ENCODE results near the gene RNF166.

The RNF166 gene

DNA sequence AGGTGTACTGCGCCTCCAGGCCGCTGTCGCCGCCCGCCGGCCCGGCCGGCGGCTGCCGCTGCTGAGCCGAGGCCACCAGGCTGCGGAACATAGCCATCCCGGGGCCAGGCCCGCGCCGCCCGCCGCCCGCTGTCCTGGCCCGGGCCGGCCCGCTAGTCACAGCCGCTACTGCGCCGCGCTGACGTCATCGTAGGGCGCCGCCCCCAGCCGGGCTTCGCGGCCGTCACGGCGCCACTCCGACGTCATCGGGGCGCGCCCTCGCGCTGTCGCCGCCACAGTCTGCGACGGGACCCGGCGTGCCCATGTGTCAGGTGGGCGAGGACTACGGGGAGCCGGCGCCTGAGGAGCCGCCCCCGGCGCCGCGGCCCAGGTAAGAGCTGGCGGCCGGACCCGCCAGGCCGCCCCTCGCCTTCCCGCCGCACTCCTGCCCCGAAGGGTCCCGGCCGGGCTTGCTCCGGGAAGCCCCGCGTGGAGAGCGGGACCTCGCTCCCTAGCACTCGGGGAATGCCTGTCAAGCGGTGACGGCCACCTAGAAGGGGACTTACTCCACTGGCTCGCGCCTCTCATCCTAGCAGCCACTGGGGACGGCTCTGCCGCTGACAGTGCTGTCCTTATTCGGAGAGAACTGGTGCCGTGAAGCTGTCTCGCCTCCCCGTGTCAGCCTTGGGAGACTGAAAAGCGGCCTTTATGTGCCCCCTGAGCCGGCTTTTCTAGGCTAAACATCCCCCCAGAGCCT lies at the start of gene RNF166, which contains the start of gene CTU2:
RNF166 (minus strand) TSS at position 180 of the 736 bp plus-strand sequence; CDS start at position 97, 83 bp downstream.
CTU2 (plus strand) TSS at position 275 of the 736 bp plus-strand sequence; CDS start at position 303, 28 bp downstream.
- DNase-seq (ENCODE audit: low spot score), result peak; percentile 93

- DNase-seq (ENCODE audit: low spot score), result no peak
Measured at GRCh38 chr16:88754912-88755744, 48.9 kb upstream of the RNF166 start.

GRCh38 chr16:88754109-88754911 lies 48.1 kb upstream of the RNF166 start:
- DNase-seq (ENCODE audit: low spot score), result no peak

GRCh38 chr16:88753602-88754001 lies 47.4 kb upstream of the RNF166 start:
- no peak for DNase-seq (ENCODE audit: low spot score)

DNA sequence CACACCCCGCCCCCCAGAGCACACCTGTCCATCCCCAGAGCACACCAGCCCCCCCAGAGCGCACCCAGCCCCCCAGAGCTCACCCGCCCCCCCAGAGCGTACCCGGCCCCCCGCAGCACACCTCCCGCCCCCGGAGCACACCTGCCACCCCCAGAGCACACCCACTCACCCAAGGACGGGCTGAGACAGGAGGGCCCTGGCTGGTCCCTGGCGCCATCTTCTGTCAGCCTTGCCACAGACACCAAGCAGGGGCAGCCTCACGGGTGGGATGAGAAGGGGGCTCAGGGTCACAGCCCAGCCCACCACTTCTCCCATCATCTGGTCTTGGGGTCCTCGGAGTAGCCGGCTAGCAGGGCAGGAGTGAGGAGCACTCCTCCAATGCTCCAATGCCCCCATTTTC lies 47.0 kb upstream of the RNF166 start:
- DNase-seq (ENCODE audit: low spot score), result no peak

DNA sequence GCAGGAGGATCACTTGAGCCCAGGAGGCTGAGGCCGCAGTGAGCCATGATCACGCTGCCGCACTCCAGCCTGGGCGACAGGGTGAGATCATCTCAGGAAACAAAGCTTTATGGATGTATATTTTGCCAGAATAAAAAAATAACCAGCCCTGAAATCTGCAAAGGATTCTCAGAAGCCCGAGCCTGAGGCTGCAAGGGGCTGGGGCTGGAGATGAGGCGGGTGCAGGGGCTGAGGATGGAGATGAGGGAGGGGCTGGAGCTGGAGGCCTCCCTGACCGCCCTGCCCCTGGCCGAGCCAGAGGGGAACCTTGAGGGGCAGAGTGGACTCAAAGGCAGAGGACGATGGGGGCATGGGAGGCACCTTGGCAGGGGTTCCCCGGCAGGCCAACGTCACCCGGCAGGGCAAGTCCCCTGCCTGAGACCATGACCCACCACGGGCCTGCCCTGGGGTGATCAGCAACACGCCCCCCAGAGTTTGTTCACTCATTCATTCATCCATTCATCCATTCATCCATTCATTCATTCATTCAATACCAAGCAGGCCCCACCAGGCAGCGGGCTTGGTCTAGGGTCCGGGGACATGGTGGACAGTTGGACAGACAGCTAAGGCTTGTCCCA lies 46.3 kb upstream of the RNF166 start:
- no peak for DNase-seq (ENCODE audit: low spot score)

- no peak for DNase-seq (ENCODE audit: low spot score)
Measured at GRCh38 chr16:88750854-88751253, 44.6 kb upstream of the RNF166 start.

DNA sequence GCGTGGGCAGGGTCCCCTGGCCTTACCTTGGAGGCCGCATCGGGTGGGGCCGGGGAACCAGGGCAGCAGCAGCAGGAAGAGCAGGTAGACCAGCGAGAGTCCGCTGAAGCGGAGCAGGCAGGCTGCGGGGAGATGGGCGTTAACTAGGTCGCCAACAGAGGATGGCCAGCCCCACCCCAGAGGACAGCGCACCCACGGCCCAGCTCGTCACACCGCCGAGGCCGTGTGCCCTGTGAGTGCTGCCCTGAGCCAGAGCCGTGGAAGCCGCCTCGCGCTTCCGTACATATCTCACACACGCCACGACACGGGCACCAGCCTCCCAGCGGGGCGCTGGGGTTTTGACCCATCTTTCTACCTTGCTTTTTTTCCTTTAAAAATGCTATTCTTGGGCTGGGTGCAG lies 43.1 kb upstream of the RNF166 start:
- no peak for DNase-seq (ENCODE audit: low spot score)

- DNase-seq (ENCODE audit: low spot score), result no peak
Measured at GRCh38 chr16:88748364-88748763, 42.2 kb upstream of the RNF166 start.

DNA sequence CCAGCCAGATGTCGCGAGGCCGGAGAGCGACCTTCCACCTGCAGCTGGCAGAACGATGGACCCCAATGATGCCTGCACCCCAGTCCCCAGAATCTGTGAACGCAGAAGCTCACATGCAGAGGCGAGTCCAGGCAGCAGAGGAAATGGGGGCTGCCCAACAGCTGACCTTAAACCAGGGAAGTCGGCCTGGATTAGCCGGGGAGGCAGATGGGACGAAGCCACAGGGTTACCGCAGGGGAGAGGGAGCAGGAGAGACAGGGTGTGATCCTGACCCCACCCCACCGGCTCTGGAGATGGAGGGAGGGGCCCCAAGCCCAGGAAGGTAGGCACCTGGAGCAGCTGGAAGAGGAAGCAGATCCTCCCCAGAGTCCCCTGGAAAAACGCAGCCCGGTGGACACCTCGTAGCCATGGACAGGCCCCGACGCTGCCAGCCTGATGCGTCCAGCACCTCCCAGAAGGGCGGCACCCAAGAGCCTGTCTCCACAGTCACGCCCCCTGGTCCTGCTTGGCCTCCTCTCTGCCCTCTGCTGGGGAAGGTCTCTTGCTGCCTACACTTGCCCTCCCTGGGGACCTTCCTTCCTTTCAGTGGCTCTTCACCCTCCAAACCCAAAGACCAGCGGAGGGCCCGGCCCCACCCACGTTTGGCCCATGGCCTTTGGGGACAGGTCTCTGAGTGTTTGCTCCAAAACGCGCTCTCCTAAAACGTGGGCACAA lies 41.5 kb upstream of the RNF166 start:
- peak; percentile 72 for DNase-seq (ENCODE audit: low spot score)

DNA sequence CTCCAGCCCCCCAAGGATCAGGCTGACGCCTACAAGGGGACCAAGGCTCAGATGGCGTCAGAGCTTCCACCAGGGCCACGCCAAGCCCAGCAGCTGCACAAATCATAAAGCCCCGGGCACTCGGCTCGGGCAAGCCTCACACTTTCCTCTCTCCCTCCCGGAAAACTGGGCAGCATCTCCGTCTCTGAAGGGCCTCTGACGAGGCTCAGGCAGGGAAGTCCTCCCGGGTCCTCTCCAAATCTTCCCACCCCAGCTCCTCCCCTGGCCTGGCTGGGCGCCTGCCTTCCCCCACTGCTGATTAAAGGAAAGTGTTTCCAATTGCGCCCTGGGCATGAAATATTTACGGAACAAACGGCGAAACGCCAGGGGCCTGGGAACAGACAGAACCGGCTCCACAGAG lies 40.3 kb upstream of the RNF166 start:
- no peak for DNase-seq (ENCODE audit: low spot score)

DNA sequence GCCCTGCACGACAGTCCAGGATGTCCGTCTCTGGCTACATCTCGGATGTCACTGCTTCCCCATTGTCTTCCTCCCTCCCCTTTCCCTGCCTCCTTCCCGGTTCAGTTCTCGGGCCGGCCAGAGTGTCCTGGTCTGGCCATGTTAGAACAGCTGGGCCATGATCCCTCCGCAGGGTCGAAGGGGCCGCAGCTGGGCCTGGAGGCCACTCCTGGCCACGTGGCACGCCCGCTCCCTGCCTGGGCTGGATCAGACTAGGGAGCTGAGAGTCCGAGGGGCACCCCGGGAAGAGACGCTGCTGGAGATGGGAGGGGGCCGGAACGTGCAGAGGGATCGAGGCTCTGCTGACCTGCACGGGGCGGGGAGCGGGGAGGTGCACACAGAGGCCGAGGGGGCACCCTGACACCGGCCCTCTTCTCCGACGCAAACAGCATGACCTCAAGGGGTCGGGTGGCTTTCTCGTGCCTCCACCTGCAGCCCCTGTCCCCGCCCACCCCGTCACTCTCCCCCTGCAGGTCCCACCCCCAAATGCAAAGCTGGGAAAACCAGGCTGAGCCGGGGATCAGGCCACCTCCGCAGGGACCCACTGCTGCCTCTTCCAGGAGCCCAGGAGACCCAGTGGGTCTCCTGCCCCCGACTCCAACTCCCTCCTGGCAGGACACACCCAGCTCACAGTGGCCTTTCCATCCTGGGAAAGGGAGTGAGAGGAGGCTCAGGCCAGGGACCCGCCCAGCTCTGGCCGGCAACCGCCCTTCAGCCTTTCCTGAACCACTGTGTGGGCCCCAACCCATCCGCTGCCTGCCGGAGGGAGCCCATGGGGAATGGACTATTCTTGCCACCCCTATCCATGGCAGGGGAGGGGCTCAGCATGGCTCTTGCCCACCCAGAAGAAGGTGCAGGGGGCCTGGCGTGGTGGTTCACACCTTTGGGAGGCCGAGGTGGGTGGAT lies 38.6 kb upstream of the RNF166 start:
- no peak for DNase-seq (ENCODE audit: low spot score)

- DNase-seq (ENCODE audit: low spot score), result peak; percentile 77
Measured at GRCh38 chr16:88743693-88744576, 37.7 kb upstream of the RNF166 start.

- no peak for DNase-seq (ENCODE audit: low spot score)
Measured at GRCh38 chr16:88742896-88743605, 36.8 kb upstream of the RNF166 start.

DNA sequence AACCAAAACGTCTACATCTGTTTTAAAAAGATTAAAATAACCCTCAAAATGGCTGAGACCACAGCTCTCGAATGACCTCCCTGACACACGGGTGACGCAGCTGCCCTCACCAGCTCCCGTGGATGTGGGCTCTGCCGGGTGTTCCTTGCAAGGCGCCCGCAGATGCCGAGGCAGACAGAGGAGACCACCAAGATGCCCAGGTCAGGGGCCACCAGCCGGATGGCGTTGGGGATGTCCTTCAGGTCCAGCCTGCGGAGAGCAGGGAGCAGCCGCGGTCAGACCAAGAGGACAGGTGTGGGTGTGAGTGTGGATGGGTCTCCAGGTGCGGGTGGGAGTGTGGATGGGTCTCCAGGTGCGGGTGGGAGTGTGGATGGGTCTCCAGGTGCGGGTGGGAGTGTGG lies 35.2 kb upstream of the RNF166 start:
- DNase-seq (ENCODE audit: low spot score), result no peak

- no peak for DNase-seq (ENCODE audit: low spot score)
Measured at GRCh38 chr16:88740727-88741055, 34.5 kb upstream of the RNF166 start.

DNA sequence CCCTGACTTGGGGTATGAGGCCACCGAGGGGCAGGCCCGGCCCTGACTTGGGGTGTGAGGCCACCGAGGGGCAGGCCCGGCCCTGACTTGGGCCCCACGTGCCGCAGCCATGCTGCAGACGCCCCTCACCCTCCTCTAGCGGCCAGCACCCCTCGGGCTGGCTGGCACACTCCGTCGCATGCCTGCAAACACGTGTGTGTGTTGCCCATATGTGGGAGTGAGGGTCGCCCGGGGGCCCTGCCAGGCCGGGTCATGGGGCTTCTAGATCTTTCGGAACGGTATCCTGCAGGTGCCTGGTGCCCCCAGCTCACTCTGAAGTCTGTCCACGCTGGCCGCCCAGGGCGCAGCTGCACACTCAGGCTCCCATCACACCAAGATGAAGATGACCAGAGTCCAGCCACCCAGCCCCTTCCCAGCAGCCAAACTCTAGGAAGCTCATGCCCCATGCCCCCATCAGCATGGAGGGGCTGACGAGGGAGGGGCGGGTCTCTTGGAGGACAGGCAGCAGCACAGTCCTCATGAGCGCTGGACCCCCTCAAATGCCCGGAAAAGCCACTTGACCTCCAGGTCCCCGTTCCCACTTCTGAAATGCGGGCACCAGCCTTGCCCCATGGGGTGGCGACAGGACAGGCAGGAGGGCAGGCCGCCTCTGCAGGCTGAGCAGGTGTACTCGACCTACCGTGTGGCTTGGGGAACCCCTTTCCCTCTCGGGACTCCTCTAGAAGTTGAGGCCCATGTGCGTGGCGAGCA lies 33.9 kb upstream of the RNF166 start:
- no peak for DNase-seq (ENCODE audit: low spot score)
